DND-41 (cell line): ENCODE measurements around the gene MBD3.

Experiments used
- ATAC-seq: fragments of 200-7000 bp; cut with Tn5 transposase; 3 replicates; pipeline ENCODE4 v1.9.1; 2021; ENCODE audit warnings: low read depth; ENCODE audit not compliant: insufficient read depth
- DNase-seq: peaks from one replicate; pipeline ENCODE4 v3.0.0-alpha.2; 2020
- H2AFZ ChIP-seq: 2 replicates; pipeline ENCODE4 v1.6.0; 2012; ENCODE audit warnings: low read depth, low read length
- H3K27ac ChIP-seq: 2 replicates; pipeline ENCODE4 v1.5.1; 2012; ENCODE audit warnings: low read length, inconsistent platforms
- H3K27me3 ChIP-seq: fragments of 200-600 bp; sonication (generic); 2 replicates; pipeline ENCODE4 v1.6.0; 2012; ENCODE audit warnings: low read length, mild to moderate bottlenecking, inconsistent platforms; ENCODE audit not compliant: insufficient read depth, poor library complexity
- H3K36me3 ChIP-seq: 2 replicates; pipeline ENCODE4 v1.5.1; 2012; ENCODE audit warnings: low read length, inconsistent platforms; ENCODE audit not compliant: insufficient read depth
- H3K4me1 ChIP-seq: 2 replicates; pipeline ENCODE4 v1.5.1; 2012; ENCODE audit warnings: mild to moderate bottlenecking, low read length; ENCODE audit not compliant: insufficient read depth
- H3K4me2 ChIP-seq: 2 replicates; pipeline ENCODE4 v1.6.0; 2012; ENCODE audit warnings: mild to moderate bottlenecking, moderate library complexity, low read length, inconsistent platforms; ENCODE audit not compliant: insufficient read depth
- H3K4me3 ChIP-seq, 2 experiments: fragments of 200-600 bp in 1 of 2; shearing (Covaris generic) in 1 of 2; 2 replicates each; pipeline ENCODE4 v1.5.1; 2012 to 2016; ENCODE audit warnings: inconsistent platforms in 2 of 2, low read length in 2 of 2, mild to moderate bottlenecking in 2 of 2, low read depth in 1 of 2, moderate library complexity in 1 of 2
- H3K79me2 ChIP-seq: 2 replicates; pipeline ENCODE4 v1.6.0; 2012; ENCODE audit warnings: low read length, inconsistent platforms; ENCODE audit not compliant: insufficient read depth
- H3K9ac ChIP-seq: 2 replicates; pipeline ENCODE4 v1.6.0; 2012; ENCODE audit warnings: low read depth, mild to moderate bottlenecking, inconsistent platforms, low read length, moderate library complexity
- H3K9me3 ChIP-seq: 2 replicates; pipeline ENCODE4 v1.5.1; 2012; ENCODE audit warnings: low read length, moderate library complexity, mild to moderate bottlenecking, inconsistent platforms; ENCODE audit not compliant: insufficient read depth, severe bottlenecking
- H4K20me1 ChIP-seq: 2 replicates; pipeline ENCODE4 v1.6.0; 2012; ENCODE audit warnings: low read length; ENCODE audit not compliant: insufficient read depth
- CTCF ChIP-seq: IDR thresholded peaks from 2 replicates; pipeline ENCODE4 v1.5.1; 2012; ENCODE audit warnings: borderline replicate concordance, low read length, moderate library complexity, mild to moderate bottlenecking; ENCODE audit not compliant: poor library complexity, severe bottlenecking; ENCODE audit errors: extremely low read depth
- EZH2 ChIP-seq: IDR thresholded peaks from 3 replicates; pipeline ENCODE4 v1.6.1; 2012; ENCODE audit warnings: borderline replicate concordance, low read depth, mild to moderate bottlenecking, moderate library complexity, low read length, inconsistent platforms; ENCODE audit not compliant: severe bottlenecking

Gene MBD3

GRCh38 chr19:1584500-1585242 lies 8.0 kb downstream of the MBD3 start:
- no peak overlapping the region for H3K9ac ChIP-seq
- H3K79me2 ChIP-seq = peaks cover 65% of the 10 kb centered on the region
- peaks cover 1% of the 10 kb centered on the region; the same call in 1 of the 2 replicates for H3K4me1 ChIP-seq
- no peak overlapping the region for H3K4me3 ChIP-seq
- TF ChIP-seq CTCF = no peak
- no peak for TF ChIP-seq EZH2
- DNase-seq (no peak), ATAC-seq (no peak)
- H4K20me1 ChIP-seq = peaks cover 60% of the 10 kb centered on the region
- no peaks in the 10 kb centered on the region for H3K27me3 ChIP-seq
- H2AFZ ChIP-seq = no peak overlapping the region
- H3K27ac ChIP-seq = no peak overlapping the region
- no peaks in the 10 kb centered on the region for H3K9me3 ChIP-seq
- no peak overlapping the region for H3K4me2 ChIP-seq
- peaks cover 68% of the 10 kb centered on the region for H3K36me3 ChIP-seq

- DNase-seq (no peak), ATAC-seq (no peak)
- no peak overlapping the region for H2AFZ ChIP-seq
- TF ChIP-seq EZH2 = no peak
- no peak for TF ChIP-seq CTCF
- no peaks in the 10 kb centered on the region for H3K4me1 ChIP-seq
- no peaks in the 10 kb centered on the region for H3K27me3 ChIP-seq
- H3K9ac ChIP-seq = no peak overlapping the region
- H4K20me1 ChIP-seq = peaks cover 65% of the 10 kb centered on the region
- no peak overlapping the region for H3K4me3 ChIP-seq
- peaks cover 40% of the 10 kb centered on the region for H3K79me2 ChIP-seq
- H3K36me3 ChIP-seq = peaks cover 92% of the 10 kb centered on the region
- H3K4me2 ChIP-seq = no peak overlapping the region
- H3K27ac ChIP-seq = no peak overlapping the region
- H3K9me3 ChIP-seq = no peaks in the 10 kb centered on the region
These were observed 10.5 kb downstream of the MBD3 start for GRCh38 chr19:1582201-1582600.

GRCh38 chr19:1580957-1581356 lies 11.7 kb downstream of the MBD3 start:
- no peak for ATAC-seq
- H3K4me2 ChIP-seq = no peak overlapping the region
- H3K36me3 ChIP-seq = peaks cover 98% of the 10 kb centered on the region

More at GRCh38 chr19:1580957-1581356, 11.7 kb downstream of the MBD3 start:
- H3K4me3 ChIP-seq = no peak overlapping the region
- no peaks in the 10 kb centered on the region for H3K9me3 ChIP-seq
- no peak for DNase-seq
- no peaks in the 10 kb centered on the region for H3K4me1 ChIP-seq
- no peak for TF ChIP-seq EZH2
- TF ChIP-seq CTCF = no peak
- H4K20me1 ChIP-seq = peaks cover 70% of the 10 kb centered on the region
- no peak overlapping the region for H3K9ac ChIP-seq
- peaks cover 29% of the 10 kb centered on the region for H3K79me2 ChIP-seq
- H3K27me3 ChIP-seq = no peaks in the 10 kb centered on the region
- no peak overlapping the region for H3K27ac ChIP-seq
- no peak overlapping the region for H2AFZ ChIP-seq
